ENCODE results near the gene ADGRG3. TPM values are rescaled to one million over a fixed set of nuclear protein-coding genes. Genes with fewer than 3 reads are reported as not detected.

ADGRG3 gene
- total and polyA plus RNA-seq, 10 of the 15 experiments (the other 5 are each of a cell fraction or from before 2014, with no cell fraction given) = 0.10 to 0.11 (median 0.10) TPM; not detected in 7

GRCh38 chr16:57727610-57728009 is 59.5 kb downstream of the ADGRG3 start:
- CTCF ChIA-PET = interaction anchor here (1.4 kb wide), 1 partner anchor 151 kb away, joined by 3 read pairs; no protein-coding TSS in a partner anchor
- POLR2A ChIA-PET = no interaction called here
- H3K9ac ChIP-seq (ENCODE audit: control insufficient read depth, insufficient read depth, low read length) = no peak overlapping the region
- TF ChIP-seq POLR2A (IDR thresholded peaks at IDR 0.05; ENCODE audit: low read depth, low read length) (no peak), ELK1 (IDR thresholded peaks at IDR 0.05; ENCODE audit: low read depth, low read length) (no peak), CHD2 (IDR thresholded peaks at IDR 0.05; ENCODE audit: borderline replicate concordance, low read depth, low read length) (no peak), NFIC (IDR thresholded peaks at IDR 0.05; ENCODE audit: low read depth, low read length) (no peak), CBX3 (IDR thresholded peaks at IDR 0.05; ENCODE audit: borderline replicate concordance, low read depth) (no peak), ZNF592 (IDR thresholded peaks at IDR 0.05) (no peak), PAX5 (IDR thresholded peaks at IDR 0.05; ENCODE audit: borderline replicate concordance, low read depth, low read length) (no peak), ZBTB40 (IDR thresholded peaks at IDR 0.05; ENCODE audit: borderline replicate concordance) (no peak), JUND (IDR thresholded peaks at IDR 0.05; ENCODE audit: low read depth, low read length) (no peak), BRCA1 (IDR thresholded peaks at IDR 0.05; ENCODE audit: low read depth, low read length) (no peak), ATF2 (IDR thresholded peaks at IDR 0.05; ENCODE audit: low read length) (no peak), WRNIP1 (IDR thresholded peaks at IDR 0.05; ENCODE audit: borderline replicate concordance, low read depth, low read length) (no peak), SMC3 (IDR thresholded peaks at IDR 0.05; ENCODE audit: borderline replicate concordance, low read length) (no peak), TBL1XR1 (IDR thresholded peaks at IDR 0.05; ENCODE audit: low read depth, low read length) (no peak)

More at GRCh38 chr16:57727610-57728009, 59.5 kb downstream of the ADGRG3 start:
- SMC1A ChIA-PET (ENCODE audit: uncharacterized antibody, unreplicated experiment) = interaction anchor here (0.8 kb wide), 1 partner anchor 83 kb away, joined by 3 read pairs; no protein-coding TSS in a partner anchor
- in situ Hi-C loops (cut with MboI) = no loop called here
- RAD21 ChIA-PET (ENCODE audit: unreplicated experiment) = no interaction called here
- WGBS (ENCODE audit: insufficient coverage, insufficient replicate concordance, low lambda C conversion rate, missing lambda C conversion rate) = 28% methylated on average over 4 of the region's 4 CpGs
- Histone ChIP-seq H3K4me1 (ENCODE audit: control insufficient read depth, insufficient read depth, low read length) (no peaks in the 10 kb centered on the region), H3K4me2 (ENCODE audit: control insufficient read depth, insufficient read depth) (no peak overlapping the region), H2AFZ (ENCODE audit: control insufficient read depth, low read depth, low read length) (no peak overlapping the region), H3K79me2 (ENCODE audit: control insufficient read depth, insufficient read depth, low read length) (no peaks in the 10 kb centered on the region), H4K20me1 (ENCODE audit: control insufficient read depth, insufficient read depth) (no peaks in the 10 kb centered on the region), H3K27ac (ENCODE audit: control insufficient read depth, insufficient read depth) (no peak overlapping the region), H3K36me3 (ENCODE audit: control insufficient read depth in 2 of 2, insufficient read depth in 2 of 2, low read length in 1 of 2) (no peaks in the 10 kb centered on the region), H3K9me3 (replicated peaks; ENCODE audit: control insufficient read depth, insufficient read depth, low read length) (no peaks in the 10 kb centered on the region), H3K4me3 (no peak overlapping the region), H3K27me3 (replicated peaks in 1 of 2; ENCODE audit: control insufficient read depth in 2 of 2, insufficient read depth in 2 of 2, low read length in 1 of 2) (no peaks in the 10 kb centered on the region)
- FAIRE-seq (no peak), DNase-seq (ENCODE audit: low read depth, low spot score) (no peak), ATAC-seq (no peak)
- BruUV-seq (replicated peaks) = no TSS peak
- intact Hi-C loops (cut with micrococcal nuclease; ENCODE audit: unreplicated experiment) = no loop called here
